GM19035 (cell line): Measurements from ENCODE around the gene ELMO1.

ENCODE experiments used
- ATAC-seq: cut with Tn5 transposase; IDR thresholded peaks from one replicate; pipeline ENCODE4 v1.9.1; 2021; ENCODE audit not compliant: unreplicated experiment

ELMO1 gene

DNA sequence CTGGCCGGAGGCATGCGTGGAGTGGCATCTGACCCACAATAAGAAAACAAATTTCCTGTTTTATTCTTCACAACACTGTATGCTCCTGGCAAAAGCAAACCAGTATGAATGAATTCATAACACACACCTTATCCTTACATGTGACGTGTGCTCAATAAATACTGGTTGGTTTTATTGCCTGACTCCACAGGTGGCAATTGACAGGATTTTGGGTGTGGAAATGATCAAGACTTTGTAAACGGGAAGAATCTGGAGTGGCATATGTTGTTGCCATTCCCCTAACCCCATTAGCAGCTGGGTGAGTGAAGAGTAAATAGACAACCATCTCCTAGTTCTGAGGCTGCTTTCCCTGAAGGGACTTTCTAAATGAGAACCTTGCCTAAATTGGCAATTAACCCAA lies 508.8 kb downstream of the ELMO1 start:
- no peak for ATAC-seq

DNA sequence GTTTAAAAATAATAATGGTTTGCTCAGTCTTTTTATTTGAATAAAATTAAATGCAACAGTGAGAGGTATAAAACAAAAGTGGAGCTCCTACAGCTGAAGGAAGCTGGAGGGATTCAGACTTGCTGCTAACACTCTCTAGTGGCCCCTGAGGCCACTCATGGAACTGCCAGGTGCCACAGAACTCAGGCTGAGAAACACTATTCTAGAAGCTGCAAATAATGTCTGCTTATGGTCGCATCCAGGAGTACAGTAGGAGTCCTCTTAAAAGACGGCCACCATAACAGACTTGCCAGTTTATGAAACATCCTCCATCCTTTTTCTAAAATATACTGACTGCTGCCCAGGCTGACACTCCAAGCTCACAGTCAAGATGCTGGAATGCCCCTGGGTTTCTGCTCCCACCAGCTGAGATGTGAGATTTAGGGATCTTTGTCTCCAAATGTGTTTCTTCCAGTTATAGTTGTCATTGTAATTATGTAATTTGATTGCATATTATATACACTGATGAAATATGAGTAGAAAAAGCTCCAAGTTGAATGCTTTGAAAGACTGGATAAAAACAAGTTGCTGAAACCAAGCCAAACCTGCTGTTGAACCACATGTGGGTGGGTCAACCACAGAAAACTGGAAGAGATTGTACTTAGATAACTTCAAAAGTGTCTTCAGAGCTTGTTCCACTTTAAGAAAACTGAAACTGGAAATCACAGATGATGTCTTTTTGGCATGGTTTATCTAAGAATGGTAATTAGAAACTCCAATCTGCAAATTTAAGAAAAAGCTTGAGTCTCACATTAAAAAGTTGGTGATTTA lies 510.7 kb downstream of the ELMO1 start:
- ATAC-seq, result no peak

DNA sequence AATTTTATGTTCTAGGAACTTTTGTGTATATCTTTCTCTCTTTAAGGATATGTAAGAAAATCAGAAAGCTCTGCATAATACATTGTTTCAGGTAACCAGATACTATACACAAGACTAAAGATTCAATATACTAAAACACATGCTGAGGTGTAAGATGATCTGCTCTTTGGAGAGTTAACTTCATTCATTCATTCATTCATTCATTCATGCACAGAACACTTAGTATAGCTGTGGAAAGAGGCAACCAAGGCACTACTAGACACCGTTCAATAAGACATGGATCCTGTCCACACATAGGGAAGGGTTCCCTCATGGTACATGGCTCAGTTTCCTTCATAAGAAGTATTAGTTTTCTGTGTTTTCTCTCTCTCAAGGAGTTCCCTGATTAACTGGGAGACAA lies 516.8 kb downstream of the ELMO1 start:
- ATAC-seq, result no peak

DNA sequence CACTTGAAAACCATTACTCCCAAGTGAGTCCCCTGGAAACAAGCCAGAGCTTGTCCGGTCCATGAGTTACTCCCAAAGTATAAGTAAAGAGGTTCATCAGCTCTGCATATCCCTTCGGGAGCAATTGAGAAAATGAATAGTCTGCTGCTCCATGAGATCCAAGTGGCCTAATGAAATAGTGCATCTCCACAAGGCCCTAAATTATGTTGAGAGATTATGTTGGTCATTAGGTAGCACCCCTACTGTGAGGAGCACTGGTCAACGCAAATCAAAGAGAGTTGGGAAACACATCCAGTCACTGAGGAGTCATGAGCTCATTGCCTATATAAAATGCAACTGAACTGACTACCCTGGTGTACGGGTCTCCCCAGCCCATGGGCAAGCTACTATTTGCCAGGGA lies 518.9 kb downstream of the ELMO1 start:
- ATAC-seq, result no peak

DNA sequence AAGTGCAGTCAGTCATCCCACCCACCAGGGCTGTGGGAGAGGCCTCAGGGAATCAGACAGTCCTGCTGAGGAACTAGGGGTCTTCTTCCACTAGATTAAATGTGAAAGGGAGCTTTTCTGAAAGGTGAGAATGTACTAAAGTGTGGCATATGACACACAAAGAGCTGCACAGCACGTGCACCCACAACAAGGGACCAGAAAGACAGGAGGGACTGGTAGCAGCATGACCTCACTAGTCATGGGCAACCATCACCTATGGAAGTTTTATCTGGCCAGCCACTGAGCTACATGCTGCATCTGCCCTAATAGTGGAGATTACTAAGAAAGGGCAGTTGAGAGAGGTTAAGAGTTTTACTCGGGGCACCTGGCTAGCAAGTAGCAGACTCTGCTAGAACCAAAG lies 519.9 kb downstream of the ELMO1 start:
- ATAC-seq, result no peak

DNA sequence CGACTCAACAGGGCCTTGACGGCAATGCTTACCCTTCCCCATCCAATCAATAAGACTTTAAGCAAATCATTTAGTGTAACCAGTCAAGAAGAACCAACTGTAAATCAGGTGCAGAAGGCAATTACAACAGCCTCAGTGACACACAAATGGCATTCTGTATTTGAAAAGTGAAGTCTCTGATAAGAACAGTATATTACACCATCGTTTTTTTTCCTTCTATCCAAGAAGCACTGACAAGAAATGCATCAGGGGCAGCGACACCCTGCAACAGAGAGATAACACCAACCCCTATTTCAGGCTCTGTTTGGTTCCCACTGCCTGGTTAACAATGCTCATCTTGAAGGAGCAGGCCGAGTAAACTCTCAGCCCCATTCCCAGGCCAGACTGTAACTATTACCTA lies 520.4 kb downstream of the ELMO1 start:
- no peak for ATAC-seq

DNA sequence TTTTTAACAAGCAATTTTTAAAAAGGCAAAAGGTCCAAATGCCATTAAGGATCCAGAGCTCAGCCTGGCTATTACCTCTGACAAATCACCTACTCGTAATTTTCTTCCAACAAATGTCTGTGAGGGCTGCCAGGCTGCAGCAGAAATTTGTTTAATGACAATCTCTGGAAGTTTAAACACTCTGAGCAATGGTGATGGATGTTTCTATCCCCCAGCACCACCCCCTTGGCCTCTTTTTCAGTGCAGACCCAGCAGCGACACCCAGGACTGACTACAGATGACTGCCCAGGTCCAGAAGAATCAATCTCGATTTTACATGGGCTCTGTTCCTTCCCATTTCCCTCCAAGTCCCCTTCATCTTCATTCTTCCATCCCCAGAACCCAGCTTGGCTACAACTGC lies 523.0 kb downstream of the ELMO1 start:
- ATAC-seq, result no peak

DNA sequence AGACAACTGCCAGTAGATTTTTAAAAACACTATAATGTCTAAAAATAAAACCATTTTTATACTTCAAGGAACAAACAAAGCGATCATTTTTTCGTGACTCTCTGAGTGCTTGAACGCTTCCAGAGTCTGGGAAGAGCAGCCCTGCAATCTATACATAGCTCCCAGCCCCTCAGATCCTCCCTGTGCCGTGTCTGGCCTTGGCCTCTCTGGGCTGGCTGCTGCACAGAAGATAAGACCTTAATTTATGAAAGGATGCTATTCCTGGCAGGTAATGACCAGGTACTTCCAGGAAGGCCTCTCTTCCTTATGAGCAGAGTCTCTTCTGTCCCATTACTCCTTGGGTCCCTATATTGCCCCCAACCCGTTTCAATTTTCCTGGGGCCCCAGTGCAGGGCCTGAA lies 523.5 kb downstream of the ELMO1 start:
- no peak for ATAC-seq

DNA sequence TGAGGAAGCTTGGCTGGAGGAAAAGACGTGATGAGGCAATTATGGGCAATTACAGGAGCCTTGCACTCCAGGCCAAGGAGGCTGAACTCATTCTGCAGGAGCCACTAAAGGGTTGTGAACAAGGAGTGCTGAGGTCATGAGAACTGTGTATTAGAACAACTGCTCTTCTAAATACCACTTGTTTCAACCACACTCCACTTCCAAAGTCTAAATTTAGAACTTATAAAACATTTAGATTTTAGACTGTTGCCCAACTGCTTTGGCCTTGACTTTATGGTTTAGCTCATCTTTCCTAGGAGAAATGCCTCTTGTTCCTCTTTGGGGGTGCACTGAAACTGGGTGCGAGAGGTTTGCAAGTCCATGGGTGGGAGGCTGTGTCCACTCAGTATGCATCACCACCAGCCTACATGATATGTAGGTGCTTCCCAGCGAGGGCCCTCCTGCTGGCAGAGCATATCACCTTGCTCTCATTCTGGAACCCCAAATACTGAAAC lies 524.7 kb downstream of the ELMO1 start:
- ATAC-seq, result no peak

DNA sequence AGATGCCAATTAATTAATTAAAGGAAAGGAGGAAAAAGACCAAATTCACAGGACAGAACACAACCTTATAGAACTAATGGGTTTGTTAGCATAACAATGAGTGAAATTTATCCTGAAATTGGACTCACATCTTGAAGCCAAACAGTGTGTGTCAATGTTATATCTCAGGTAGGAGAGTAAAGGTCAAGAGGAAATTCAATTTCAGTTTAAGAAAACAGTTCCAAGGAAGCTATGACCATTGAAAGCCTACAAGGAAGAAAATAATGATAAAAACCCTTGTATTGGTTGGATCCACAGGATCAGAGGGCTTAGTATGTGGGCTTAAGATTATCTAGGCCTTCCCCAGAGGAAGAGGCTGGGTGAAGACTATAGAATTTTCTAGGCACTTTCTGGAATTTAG lies 525.5 kb downstream of the ELMO1 start:
- no peak for ATAC-seq

DNA sequence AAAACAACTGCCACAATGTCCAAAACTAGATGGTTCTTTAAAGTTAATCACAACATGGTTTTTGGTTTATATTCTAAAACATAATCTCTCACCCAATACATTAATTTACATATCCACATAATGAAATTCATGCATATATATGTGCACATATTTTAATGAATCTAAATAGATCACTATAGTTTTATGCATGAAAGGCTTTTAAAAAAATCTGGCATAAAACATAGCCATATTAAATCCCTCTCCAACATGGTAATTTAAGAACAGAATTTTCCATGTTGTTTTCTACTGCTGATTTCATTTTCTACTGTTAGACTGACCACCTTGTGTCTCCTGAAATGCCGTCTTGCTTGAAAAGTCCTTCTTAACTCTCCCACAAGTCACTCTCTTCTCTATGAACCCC lies 528.2 kb downstream of the ELMO1 start:
- no peak for ATAC-seq

DNA sequence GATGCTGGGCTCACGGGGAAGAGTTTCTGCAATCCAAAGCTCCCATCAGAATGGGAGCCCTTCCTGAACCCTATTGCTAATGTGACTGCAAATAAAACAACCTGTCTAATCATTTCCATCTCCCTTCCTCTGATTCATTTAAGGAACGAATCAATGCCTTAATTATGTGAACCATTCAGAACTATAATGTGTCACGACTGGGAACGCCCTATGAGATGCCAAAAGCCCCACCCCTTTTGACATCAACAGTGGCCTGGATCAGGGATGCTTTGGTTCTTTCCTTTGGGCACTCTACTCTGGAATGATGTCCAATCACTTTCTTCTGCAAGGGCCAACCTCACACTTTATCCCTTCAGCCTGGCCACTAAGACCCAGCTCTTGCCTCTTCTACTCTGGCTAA lies 528.9 kb downstream of the ELMO1 start:
- no peak for ATAC-seq

DNA sequence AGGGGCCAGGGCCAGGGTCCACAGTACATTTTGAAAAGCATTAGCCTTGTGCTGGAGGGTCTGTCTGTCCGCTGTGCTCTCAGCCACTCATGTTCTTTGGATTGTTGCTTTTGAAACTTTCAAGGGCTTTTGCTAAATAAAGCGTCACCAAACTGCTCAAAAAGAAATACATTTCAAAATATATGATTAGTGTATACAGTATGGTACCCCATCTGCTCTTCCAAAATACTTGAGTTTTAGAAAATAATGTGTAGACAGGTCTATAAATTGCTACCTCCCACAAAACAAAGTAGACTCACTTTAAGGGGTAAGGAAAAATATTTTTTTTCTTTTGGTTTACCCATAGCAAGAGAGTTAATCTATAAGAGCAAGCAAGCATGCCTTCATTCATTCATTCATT lies 530.1 kb downstream of the ELMO1 start:
- ATAC-seq, result no peak

DNA sequence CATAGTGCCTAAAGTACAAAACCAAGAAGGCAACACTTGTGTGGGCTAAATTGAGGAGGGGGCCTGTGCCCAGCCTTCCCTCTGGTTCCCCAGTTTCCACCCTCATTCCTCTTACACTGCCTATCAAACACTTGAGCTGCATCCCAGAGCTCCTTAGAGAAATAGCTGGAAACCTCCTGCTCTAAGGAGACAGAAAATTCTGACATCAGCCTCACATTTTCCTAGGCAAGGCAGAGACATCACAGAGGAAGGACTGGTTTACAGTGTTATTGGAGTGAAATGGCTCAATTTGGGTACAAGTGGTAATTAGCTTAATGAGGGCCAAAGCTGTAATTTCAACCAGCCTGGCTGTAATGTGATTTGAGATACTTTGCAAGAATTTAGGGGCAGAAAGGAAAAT lies 532.0 kb downstream of the ELMO1 start:
- no peak for ATAC-seq

DNA sequence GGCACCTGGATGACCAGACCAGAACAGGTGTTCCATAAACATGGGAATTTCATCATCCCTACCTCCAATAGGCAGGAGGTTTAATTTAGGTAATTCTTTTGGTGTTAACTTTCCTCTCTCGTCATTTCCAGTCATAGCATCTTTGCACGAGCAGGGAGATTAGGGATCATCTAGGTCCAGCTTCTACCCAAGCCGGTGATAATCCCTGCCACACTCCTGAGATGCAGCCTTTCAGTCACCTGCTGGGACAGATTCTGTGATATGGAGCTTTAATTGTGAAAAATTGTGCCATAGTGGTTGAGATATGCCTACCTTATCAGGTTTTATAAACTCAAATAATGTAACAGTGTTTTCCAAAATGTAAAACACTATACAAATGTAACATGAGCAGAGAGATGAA lies 532.5 kb downstream of the ELMO1 start:
- ATAC-seq, result no peak

DNA sequence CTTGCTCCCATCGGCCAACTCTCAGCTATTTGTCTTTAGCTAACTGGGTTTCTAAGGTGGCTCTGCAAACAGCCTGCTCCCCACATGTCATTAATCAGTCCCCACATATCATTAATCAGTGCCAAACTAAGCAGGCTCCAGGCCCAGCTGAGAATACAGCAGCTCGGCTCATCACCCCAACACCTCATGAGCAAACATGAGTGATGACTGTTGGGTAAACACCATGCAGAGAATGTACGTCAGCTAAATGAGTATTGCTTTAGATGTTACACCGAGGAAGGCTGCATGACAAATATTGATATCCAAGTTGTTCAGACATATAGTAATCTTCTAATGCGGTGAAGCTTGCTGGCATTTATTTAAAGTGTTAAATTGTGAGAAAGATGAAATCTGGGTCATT lies 536.9 kb downstream of the ELMO1 start:
- ATAC-seq, result no peak

DNA sequence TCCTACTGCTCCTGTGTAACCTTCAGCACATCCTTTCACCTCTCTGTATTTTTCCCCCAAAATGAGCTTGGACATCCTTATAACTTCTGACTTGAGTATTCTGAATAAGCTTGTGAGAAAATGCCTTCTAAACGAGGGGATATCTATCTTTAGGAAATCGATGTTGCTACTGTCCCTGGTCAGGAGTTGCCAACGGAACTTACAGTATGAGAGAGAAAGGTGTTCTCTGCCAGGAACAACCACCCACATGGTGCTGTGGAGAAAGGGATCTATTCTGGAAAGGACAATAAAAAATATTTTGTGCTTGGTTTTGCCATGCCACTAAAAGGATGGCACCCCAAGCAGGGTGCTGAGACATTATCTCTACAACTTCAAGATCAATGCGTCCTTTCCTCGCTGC lies 537.8 kb downstream of the ELMO1 start:
- no peak for ATAC-seq

DNA sequence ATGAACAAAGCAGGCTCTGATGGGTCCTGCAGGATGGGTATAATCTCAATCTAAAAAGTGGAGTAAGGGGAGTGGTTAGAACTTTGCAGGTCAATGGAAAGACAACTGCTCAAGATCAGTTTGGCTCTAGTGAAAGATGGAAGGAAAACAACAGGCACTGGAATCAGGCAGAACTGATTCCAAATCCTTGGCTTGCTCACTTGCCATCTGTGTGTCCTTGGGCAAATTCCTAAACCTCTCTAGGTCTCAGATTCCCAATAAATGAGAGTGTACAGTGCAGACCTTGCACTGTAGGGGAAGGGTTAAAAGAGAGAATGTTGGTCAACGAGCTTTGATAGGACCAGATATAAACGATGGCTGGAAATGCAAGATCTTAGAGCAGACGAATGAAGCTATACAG lies 538.3 kb downstream of the ELMO1 start:
- no peak for ATAC-seq

DNA sequence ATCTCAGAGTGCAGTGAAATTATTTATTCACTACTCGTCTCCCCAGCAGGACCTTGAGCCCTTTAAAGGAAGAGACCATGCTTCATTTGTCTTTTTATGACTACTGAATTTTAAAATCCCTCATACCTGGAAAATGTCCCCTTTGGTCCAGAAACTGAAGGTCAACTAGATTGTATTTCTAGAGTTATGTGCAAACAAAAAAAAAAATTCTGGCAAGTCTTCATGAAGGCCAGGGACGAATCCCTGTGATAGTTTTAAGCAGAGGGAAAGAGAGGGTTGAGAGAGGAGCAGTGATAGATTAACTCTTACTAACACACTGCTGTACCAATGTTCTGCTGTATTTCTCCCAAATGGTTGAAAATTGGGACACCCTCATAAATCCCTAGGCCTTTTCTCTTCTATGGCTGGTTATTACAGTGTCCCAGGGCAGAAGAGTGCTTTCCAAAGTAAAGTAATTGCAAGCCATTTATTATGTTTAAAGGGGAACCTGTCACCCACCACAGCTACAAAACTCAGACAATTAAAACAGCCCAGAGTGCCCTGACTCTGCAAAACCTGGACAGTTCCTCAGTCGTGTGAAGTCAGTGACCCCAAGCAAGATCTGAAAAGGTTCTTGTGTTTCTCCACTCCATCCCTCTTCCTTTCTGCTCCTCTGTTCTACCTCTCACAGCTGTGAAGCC lies 541.6 kb downstream of the ELMO1 start:
- no peak for ATAC-seq

DNA sequence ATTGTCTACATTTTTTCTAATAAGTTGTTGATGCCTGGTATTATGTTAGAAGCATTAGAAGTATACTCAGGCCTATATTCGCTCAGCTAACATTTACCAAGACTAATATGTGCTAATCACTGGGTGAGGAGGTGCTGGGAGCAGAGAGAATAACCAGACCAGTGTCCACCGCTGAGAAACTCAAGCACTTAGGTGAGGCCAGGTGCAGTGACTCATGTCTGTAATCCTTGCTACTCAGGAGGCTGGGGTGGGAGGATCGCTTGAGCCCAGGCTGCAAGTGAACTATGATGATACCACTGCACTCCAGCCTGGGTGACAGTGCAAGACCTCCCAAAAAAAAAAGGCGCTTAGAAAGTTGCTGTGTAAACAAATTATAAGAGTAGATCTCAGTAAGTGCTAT lies 542.2 kb downstream of the ELMO1 start:
- no peak for ATAC-seq

DNA sequence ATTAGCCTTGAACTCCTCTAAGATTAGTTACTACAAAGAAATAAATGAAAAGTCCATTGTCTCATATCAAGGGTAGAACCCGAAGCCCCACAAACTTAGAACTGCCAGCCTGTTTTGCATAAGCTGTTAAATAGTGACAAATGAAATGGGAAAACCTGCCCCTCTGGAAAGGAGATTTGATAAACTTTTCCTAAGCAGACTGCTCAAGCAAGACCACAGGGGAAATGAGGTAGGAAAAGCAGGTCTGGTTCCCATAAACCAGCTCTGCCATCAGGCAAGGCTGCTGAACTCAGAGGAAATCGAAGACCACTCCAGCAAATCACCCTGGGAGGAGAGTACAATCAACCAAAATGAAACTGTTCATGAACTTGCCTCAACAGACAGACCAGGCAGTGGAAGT lies 542.8 kb downstream of the ELMO1 start:
- no peak for ATAC-seq

DNA sequence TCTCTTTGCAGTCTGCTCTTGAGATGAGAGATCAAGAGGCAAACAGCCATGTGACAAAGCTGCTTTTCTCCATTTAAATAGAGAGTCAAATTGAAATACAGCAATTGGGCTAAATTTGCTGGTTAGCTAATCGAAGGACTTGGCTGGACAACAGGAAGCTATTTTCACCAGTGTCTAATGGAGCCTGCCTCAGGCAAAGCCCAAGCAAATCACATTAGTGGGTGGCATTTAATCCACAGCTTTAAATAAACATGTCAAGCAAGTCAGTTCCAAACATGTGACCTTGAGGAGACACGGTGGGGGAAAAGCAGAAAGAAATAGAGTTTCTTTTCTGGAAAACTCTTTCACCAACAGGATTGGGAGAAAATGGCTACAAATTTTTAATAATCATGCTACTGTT lies 543.9 kb downstream of the ELMO1 start:
- ATAC-seq, result no peak

DNA sequence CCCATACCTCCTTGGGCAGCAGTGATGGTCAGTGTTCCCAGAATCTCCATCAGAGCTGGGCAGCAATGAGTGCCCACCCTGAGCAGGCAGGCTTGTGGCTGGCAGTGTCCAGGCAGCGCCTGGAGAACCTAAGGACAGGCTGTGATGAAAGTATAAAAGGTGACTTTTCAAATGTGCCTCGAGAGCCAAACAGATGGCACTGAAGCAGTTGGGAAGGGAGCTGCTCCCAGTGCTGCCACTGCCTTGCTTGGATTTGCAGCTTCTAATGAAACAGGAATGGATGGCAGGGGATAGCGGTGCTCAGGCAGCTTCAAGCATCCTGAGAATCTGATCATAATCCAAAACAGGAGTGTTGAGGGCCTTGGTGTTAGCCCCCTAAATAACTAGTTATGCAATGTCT lies 544.6 kb downstream of the ELMO1 start:
- ATAC-seq, result no peak
